Suprapubic skin (tissue), 3 donors: ENCODE data around the gene UFSP1.

ENCODE experiments used
- EP300 ChIP-seq: sonication (generic); formaldehyde crosslinking; IDR thresholded peaks from one replicate; pipeline ENCODE4 v1.6.1; 2017; ENCODE audit warnings: antibody characterized with exemption
- POLR2A ChIP-seq, 2 donors: fragments of 450-650 bp; IDR thresholded peaks; one replicate each; pipeline ENCODE4 v1.6.1; 2017; ENCODE audit warnings: antibody characterized with exemption in 2 of 2, mild to moderate bottlenecking in 2 of 2, moderate library complexity in 2 of 2
- TF ChIP-seq, protein P1 (sequence below), 2 donors: fragments of 200-600 bp in 1 of 2; fragments of 450-650 bp in 1 of 2; sonication (generic) in 1 of 2; IDR thresholded peaks; one replicate each; pipeline ENCODE4 v1.5.1; 2016 to 2019; ENCODE audit warnings: antibody characterized with exemption in 2 of 2, mild to moderate bottlenecking in 1 of 2, moderate library complexity in 1 of 2

- TF ChIP-seq, protein P1, sequence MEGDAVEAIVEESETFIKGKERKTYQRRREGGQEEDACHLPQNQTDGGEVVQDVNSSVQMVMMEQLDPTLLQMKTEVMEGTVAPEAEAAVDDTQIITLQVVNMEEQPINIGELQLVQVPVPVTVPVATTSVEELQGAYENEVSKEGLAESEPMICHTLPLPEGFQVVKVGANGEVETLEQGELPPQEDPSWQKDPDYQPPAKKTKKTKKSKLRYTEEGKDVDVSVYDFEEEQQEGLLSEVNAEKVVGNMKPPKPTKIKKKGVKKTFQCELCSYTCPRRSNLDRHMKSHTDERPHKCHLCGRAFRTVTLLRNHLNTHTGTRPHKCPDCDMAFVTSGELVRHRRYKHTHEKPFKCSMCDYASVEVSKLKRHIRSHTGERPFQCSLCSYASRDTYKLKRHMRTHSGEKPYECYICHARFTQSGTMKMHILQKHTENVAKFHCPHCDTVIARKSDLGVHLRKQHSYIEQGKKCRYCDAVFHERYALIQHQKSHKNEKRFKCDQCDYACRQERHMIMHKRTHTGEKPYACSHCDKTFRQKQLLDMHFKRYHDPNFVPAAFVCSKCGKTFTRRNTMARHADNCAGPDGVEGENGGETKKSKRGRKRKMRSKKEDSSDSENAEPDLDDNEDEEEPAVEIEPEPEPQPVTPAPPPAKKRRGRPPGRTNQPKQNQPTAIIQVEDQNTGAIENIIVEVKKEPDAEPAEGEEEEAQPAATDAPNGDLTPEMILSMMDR (IDR thresholded peaks at IDR 0.05): no peak
- no peak for TF ChIP-seq POLR2A (IDR thresholded peaks at IDR 0.05)
- no peak for TF ChIP-seq EP300
Observed at GRCh38 chr7:100867776-100868485, 21.6 kb downstream of the UFSP1 start.
